CD4-positive, CD25-positive, alpha-beta regulatory T cell (primary cell): ENCODE results near the gene SLC52A3. TPM values are rescaled to one million over a fixed set of nuclear protein-coding genes. Genes with fewer than 3 reads are reported as not detected.

Experiments
- ATAC-seq, 2 donors: fragments of 150-1000 bp; cut with Tn5 transposase; one replicate each; pipeline ENCODE4 v1.10.0; 2021; ENCODE audit warnings: low read depth in 2 of 2, moderate number of reproducible peaks in 2 of 2, moderate library complexity in 1 of 2
- DNase-seq, 3 donors: peaks; one replicate each; pipeline versions ENCODE4 v3.0.0 to v3.0.0-alpha.2; 2012 to 2022; ENCODE audit warnings: mixed read lengths in 1 of 3
- H3K27ac ChIP-seq: one replicate; pipeline ENCODE4 v1.7.0; 2013; ENCODE audit warnings: mild to moderate bottlenecking, low read length; ENCODE audit not compliant: insufficient read depth, poor library complexity, severe bottlenecking
- H3K27me3 ChIP-seq: one replicate; pipeline ENCODE4 v1.7.0; 2013; ENCODE audit warnings: low read length; ENCODE audit not compliant: control insufficient read depth, insufficient read depth
- H3K36me3 ChIP-seq: one replicate; pipeline ENCODE4 v1.7.0; 2013; ENCODE audit warnings: mild to moderate bottlenecking, low read length, moderate library complexity; ENCODE audit not compliant: control insufficient read depth, insufficient read depth
- H3K4me1 ChIP-seq: 2 replicates; pipeline ENCODE4 v1.7.0; 2013; ENCODE audit warnings: mild to moderate bottlenecking, low read length; ENCODE audit not compliant: insufficient read depth, control insufficient read depth, poor library complexity, severe bottlenecking
- H3K4me3 ChIP-seq: one replicate; pipeline ENCODE4 v1.7.0; 2013; ENCODE audit warnings: low read depth, mild to moderate bottlenecking, low read length, moderate library complexity
- H3K9me3 ChIP-seq, 2 experiments: 1 replicate in 1 of 2; 2 replicates in 1 of 2; pipeline ENCODE4 v1.7.0; 2013; ENCODE audit warnings: low read length in 2 of 2, mild to moderate bottlenecking in 1 of 2, moderate library complexity in 1 of 2; ENCODE audit not compliant: control insufficient read depth in 2 of 2
- H3K27ac Mint-ChIP-seq, 3 donors: one replicate each; pipeline ENCODE4 v1.8.0; 2020 to 2022; ENCODE audit warnings: mild to moderate bottlenecking in 3 of 3, mixed read lengths in 3 of 3, moderate library complexity in 2 of 3
- H3K27me3 Mint-ChIP-seq: one replicate; pipeline ENCODE4 v1.8.0; 2022; ENCODE audit warnings: mild to moderate bottlenecking, mixed read lengths
- H3K36me3 Mint-ChIP-seq: one replicate; pipeline ENCODE4 v1.8.0; 2020; ENCODE audit warnings: mixed read lengths
- H3K4me1 Mint-ChIP-seq, 4 donors: one replicate each; pipeline ENCODE4 v1.8.0; 2020 to 2022; ENCODE audit warnings: mixed read lengths in 4 of 4, mild to moderate bottlenecking in 1 of 4
- H3K4me3 Mint-ChIP-seq, 4 donors: one replicate each; pipeline ENCODE4 v1.8.0; 2020 to 2022; ENCODE audit warnings: mild to moderate bottlenecking in 4 of 4, mixed read lengths in 4 of 4, moderate library complexity in 3 of 4
- H3K9me3 Mint-ChIP-seq, 7 donors: one replicate each; pipeline ENCODE4 v1.8.0; 2020 to 2022; ENCODE audit warnings: mixed read lengths in 7 of 7, mild to moderate bottlenecking in 3 of 7, moderate library complexity in 2 of 7
- polyA plus RNA-seq, 4 donors: library from polyadenylated mRNA; unstranded; fragments of 300-500 nt; fragmentation: Illumina TruSeq; gene quantifications; one replicate each; pipeline ENCODE4 v1.2.3, GENCODE V29; 2021
- total RNA-seq: library from RNA; stranded (reverse); gene quantifications from one replicate; pipeline ENCODE4 v1.2.3, GENCODE V29; 2022

SLC52A3 gene
- total and polyA plus RNA-seq, 5 donors from 2014 or later, result not detected

DNA sequence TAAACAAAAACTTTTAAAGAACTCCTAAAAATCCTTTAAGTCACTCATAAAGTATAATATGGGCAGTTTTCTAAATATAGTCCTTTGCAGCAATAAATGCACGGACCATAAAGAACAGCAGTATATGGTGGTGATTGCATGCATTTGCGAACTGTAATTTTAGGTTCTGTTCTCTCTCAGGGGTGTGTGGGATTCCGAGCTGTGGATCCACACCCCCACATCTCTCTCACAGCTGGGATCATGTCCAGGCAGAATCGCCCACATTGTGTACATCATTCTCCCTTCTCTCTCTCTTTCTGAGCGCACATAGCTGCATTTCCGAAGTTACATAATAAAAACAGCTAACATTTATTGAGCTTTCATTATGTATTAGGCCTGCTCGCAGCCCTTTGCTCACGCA, 28.6 kb downstream of the SLC52A3 start:
- no peak for ATAC-seq
- no peak overlapping the region for H3K4me3 ChIP-seq
- H3K36me3 ChIP-seq, result no peaks in the 10 kb centered on the region
- H3K4me1 Mint-ChIP-seq, result no peaks in the 10 kb centered on the region
- H3K9me3 ChIP-seq, result peaks cover 4 to 7% of the 10 kb centered on the region in 2 experiments
- H3K27me3 ChIP-seq, result peaks cover 2% of the 10 kb centered on the region
- no peaks in the 10 kb centered on the region for H3K36me3 Mint-ChIP-seq
- H3K4me1 ChIP-seq, result no peaks in the 10 kb centered on the region
- no peak overlapping the region for H3K4me3 Mint-ChIP-seq
- H3K9me3 Mint-ChIP-seq, result peaks cover 0 to 7% (median 2%) of the 10 kb centered on the region in 7 donors
- H3K27ac ChIP-seq, result no peak overlapping the region
- H3K27ac Mint-ChIP-seq, result no peak overlapping the region
- H3K27me3 Mint-ChIP-seq, result peaks cover 21% of the 10 kb centered on the region
- no peak for DNase-seq

DNA sequence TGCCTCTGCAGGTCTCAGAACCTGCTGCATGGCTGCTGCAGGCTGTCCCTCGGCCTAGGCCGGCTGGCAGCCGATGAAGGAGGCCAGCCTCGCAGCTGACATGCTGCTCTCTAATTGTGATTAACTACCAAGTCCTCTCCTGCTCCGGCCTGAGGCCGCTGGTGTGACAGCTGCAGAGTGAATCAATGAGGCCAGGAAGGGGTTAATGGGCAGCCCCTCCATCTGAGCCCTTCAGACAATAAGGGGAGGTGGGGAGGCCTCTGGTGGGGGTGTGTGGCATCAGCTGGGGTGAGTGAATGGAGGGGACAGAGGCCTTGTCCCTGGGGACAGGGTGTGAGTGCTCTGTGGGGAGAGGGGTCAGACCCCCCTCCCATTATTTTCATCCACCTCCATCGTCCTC, 34.4 kb downstream of the SLC52A3 start:
- Mint-ChIP-seq H3K27me3 (peaks cover 42% of the 10 kb centered on the region), H3K9me3 (peaks cover 0 to 6% (median 0%) of the 10 kb centered on the region in 7 donors), H3K27ac (no peak overlapping the region), H3K4me3 (no peak overlapping the region), H3K36me3 (no peaks in the 10 kb centered on the region), H3K4me1 (peaks cover 0 to 4% (median 2%) of the 10 kb centered on the region in 4 donors)
- DNase-seq (no peak), ATAC-seq (no peak)
- H3K27me3 ChIP-seq, result peaks cover 3% of the 10 kb centered on the region
- no peaks in the 10 kb centered on the region for H3K4me1 ChIP-seq
- no peaks in the 10 kb centered on the region for H3K9me3 ChIP-seq
- no peaks in the 10 kb centered on the region for H3K36me3 ChIP-seq
- no peak overlapping the region for H3K4me3 ChIP-seq
- no peak overlapping the region for H3K27ac ChIP-seq

- Histone ChIP-seq H3K4me3 (no peak overlapping the region), H3K27ac (no peak overlapping the region), H3K27me3 (peaks cover 3% of the 10 kb centered on the region), H3K9me3 (no peaks in the 10 kb centered on the region), H3K4me1 (peaks cover 9% of the 10 kb centered on the region), H3K36me3 (no peaks in the 10 kb centered on the region)
- no peak overlapping the region for H3K4me3 Mint-ChIP-seq
- H3K27me3 Mint-ChIP-seq, result peaks cover 47% of the 10 kb centered on the region
- DNase-seq (no peak), ATAC-seq (no peak)
- H3K9me3 Mint-ChIP-seq, result peaks cover 0 to 6% (median 0%) of the 10 kb centered on the region in 7 donors
- peaks cover 0 to 6% (median 3%) of the 10 kb centered on the region in 4 donors for H3K4me1 Mint-ChIP-seq
- H3K36me3 Mint-ChIP-seq, result no peaks in the 10 kb centered on the region
- H3K27ac Mint-ChIP-seq, result no peak overlapping the region
These were observed 35.6 kb downstream of the SLC52A3 start for GRCh38 chr20:732727-733126.

DNA sequence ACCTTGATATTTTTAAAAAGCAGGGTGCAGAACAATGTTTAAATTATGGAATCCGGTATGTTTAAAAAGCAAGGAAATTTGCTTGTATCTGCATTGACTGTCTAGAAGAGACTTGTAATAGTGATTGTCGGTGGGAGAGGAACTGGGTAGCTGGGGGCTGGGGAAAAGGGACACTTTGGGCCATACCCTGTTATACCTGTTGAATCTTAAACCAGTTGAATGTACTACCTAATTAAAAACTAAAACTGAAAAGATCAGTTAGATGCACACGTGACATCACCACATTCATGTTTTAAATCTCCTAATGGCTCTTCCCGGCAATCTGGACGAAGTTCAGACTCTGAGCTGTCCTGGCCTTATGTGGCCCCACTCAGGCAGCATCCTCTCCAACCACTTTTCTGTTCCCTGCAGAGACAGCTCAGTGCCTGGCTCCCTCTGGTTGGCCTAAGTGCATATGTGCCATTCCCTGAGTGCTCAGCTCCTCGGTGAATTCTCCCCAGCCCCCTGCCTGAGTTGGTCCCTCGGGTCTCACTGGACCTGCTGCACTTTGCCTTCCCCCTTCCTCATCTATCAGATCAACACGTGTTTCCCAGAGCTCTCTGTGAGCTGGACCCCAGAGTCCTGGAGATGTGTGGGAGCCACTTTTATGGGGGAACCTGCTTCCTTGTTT, 36.3 kb downstream of the SLC52A3 start:
- ATAC-seq (no peak), DNase-seq (no peak)
- no peak overlapping the region for H3K27ac Mint-ChIP-seq
- Histone ChIP-seq H3K4me1 (peaks cover 9% of the 10 kb centered on the region), H3K27me3 (peaks cover 5% of the 10 kb centered on the region), H3K36me3 (no peaks in the 10 kb centered on the region), H3K9me3 (no peaks in the 10 kb centered on the region), H3K4me3 (no peak overlapping the region), H3K27ac (no peak overlapping the region)
- H3K4me1 Mint-ChIP-seq, result peaks cover 0 to 6% (median 3%) of the 10 kb centered on the region in 4 donors
- H3K9me3 Mint-ChIP-seq, result peaks cover 0 to 6% (median 0%) of the 10 kb centered on the region in 7 donors
- H3K27me3 Mint-ChIP-seq, result peaks cover 51% of the 10 kb centered on the region
- H3K4me3 Mint-ChIP-seq, result no peak overlapping the region
- H3K36me3 Mint-ChIP-seq, result no peaks in the 10 kb centered on the region

GRCh38 chr20:730005-730404, 38.3 kb downstream of the SLC52A3 start:
- ATAC-seq (no peak), DNase-seq (no peak)
- Mint-ChIP-seq H3K27me3 (peaks cover 51% of the 10 kb centered on the region), H3K36me3 (no peaks in the 10 kb centered on the region), H3K27ac (no peak overlapping the region), H3K4me3 (peak overlapping the region in 1 of 4 donors; percentile 35), H3K9me3 (peaks cover 0 to 6% (median 0%) of the 10 kb centered on the region in 7 donors), H3K4me1 (peaks cover 0 to 6% (median 3%) of the 10 kb centered on the region in 4 donors)
- Histone ChIP-seq H3K27me3 (peaks cover 14% of the 10 kb centered on the region), H3K27ac (no peak overlapping the region), H3K4me1 (peaks cover 9% of the 10 kb centered on the region), H3K4me3 (no peak overlapping the region), H3K9me3 (no peaks in the 10 kb centered on the region), H3K36me3 (no peaks in the 10 kb centered on the region)

DNA sequence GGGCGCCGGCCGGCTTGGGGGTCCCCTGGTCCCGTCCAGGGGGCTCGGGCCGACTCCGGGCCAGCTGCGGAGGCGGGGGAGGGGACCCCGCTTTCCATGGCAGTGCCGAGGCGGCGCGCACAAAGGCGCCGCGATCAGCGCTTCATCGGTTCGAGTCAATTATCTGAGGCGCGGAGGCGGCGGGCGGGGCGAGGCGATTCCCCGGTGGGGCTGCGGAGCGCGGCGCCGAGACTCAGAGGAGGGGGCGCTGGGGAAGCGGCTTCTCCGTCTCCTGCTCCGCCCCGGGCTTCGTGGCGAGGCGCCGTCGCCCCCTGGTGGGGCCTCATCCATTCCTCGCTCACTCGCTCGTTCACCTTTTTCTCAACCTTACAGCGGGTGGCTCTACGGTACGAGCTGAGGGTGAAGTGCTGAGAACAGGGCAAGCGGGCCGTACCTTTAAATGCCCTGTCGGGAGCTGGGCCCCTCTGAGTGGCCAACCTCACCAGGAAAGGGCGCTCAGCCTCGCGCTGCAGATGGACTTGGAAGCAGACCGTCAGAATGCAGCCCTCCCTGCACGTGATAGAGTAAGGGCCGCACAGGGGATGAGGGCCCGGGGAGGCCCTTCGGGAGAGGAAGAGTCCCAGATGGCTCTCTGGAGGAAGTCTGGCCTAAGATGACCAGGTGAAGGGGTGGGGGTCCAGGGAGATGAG, 39.9 kb downstream of the SLC52A3 start:
- Mint-ChIP-seq H3K4me3 (peak overlapping the region in 1 of 4 donors; percentile 65), H3K27me3 (peaks cover 51% of the 10 kb centered on the region), H3K27ac (no peak overlapping the region), H3K4me1 (peaks cover 0 to 6% (median 3%) of the 10 kb centered on the region in 4 donors), H3K36me3 (no peaks in the 10 kb centered on the region), H3K9me3 (peaks cover 0 to 6% (median 0%) of the 10 kb centered on the region in 7 donors)
- Histone ChIP-seq H3K4me1 (peaks cover 9% of the 10 kb centered on the region), H3K4me3 (no peak overlapping the region), H3K36me3 (no peaks in the 10 kb centered on the region), H3K27me3 (peaks cover 14% of the 10 kb centered on the region), H3K27ac (no peak overlapping the region), H3K9me3 (no peaks in the 10 kb centered on the region)
- ATAC-seq (peak in 1 of 2 donors; percentile 37), DNase-seq (peak in 2 of 3 donors; percentile 26 to 27)

- Histone ChIP-seq H3K9me3 (no peaks in the 10 kb centered on the region), H3K27me3 (peaks cover 14% of the 10 kb centered on the region), H3K4me3 (no peak overlapping the region), H3K36me3 (no peaks in the 10 kb centered on the region), H3K27ac (no peak overlapping the region), H3K4me1 (peaks cover 9% of the 10 kb centered on the region)
- Mint-ChIP-seq H3K9me3 (peaks cover 0 to 6% (median 0%) of the 10 kb centered on the region in 7 donors), H3K4me3 (no peak overlapping the region), H3K36me3 (no peaks in the 10 kb centered on the region), H3K27me3 (peaks cover 42% of the 10 kb centered on the region), H3K4me1 (peaks cover 0 to 6% (median 3%) of the 10 kb centered on the region in 4 donors), H3K27ac (no peak overlapping the region)
- ATAC-seq (no peak), DNase-seq (no peak)
These were observed 42.1 kb downstream of the SLC52A3 start for GRCh38 chr20:726160-726559.
